Type B pancreatic cell (in vitro differentiated cells): ENCODE results near the gene BCKDHB. TPM values are rescaled to one million over a fixed set of nuclear protein-coding genes. Genes with fewer than 3 reads are reported as not detected.

Source experiments
- DNase-seq: peaks from one replicate; pipeline ENCODE4 v3.0.0; 2021; ENCODE audit warnings: mixed read lengths; ENCODE audit not compliant: unreplicated experiment; ENCODE audit errors: extremely low spot score
- H3K27ac Mint-ChIP-seq: 2 replicates; pipeline ENCODE4 v1.8.0; 2021; ENCODE audit warnings: mild to moderate bottlenecking, mixed read lengths
- H3K27me3 Mint-ChIP-seq: 2 replicates; pipeline ENCODE4 v1.8.0; 2021; ENCODE audit warnings: mixed read lengths
- H3K36me3 Mint-ChIP-seq: 2 replicates; pipeline ENCODE4 v1.8.0; 2021; ENCODE audit warnings: mixed read lengths
- H3K4me1 Mint-ChIP-seq: one replicate; pipeline ENCODE4 v1.8.0; 2021; ENCODE audit warnings: mixed read lengths; ENCODE audit not compliant: unreplicated experiment
- H3K4me3 Mint-ChIP-seq: 2 replicates; pipeline ENCODE4 v1.8.0; 2021; ENCODE audit warnings: mild to moderate bottlenecking, mixed read lengths
- H3K9me3 Mint-ChIP-seq: 2 replicates; pipeline ENCODE4 v1.8.0; 2021; ENCODE audit warnings: mixed read lengths
- CTCF ChIP-seq: fragments of 200-600 bp; sonication (generic); conservative IDR thresholded peaks from 2 replicates; pipeline ENCODE4 v1.5.0; 2021; ENCODE audit warnings: antibody characterized with exemption, mild to moderate bottlenecking
- total RNA-seq: library from RNA; stranded (reverse); gene quantifications from 2 replicates; pipeline ENCODE4 v1.2.1, GENCODE V29; 2021; ENCODE audit warnings: low replicate concordance

The BCKDHB gene
- total RNA-seq, 1 donor from 2014 or later, result 33.2 TPM

GRCh38 chr6:80276861-80277260 lies 170.4 kb downstream of the BCKDHB start:
- TF ChIP-seq CTCF, result no peak
- H3K4me1 Mint-ChIP-seq, result peaks cover 4% of the 10 kb centered on the region
- peaks cover 4% of the 10 kb centered on the region for H3K9me3 Mint-ChIP-seq
- DNase-seq, result no peak
- H3K27me3 Mint-ChIP-seq, result no peaks in the 10 kb centered on the region
- H3K27ac Mint-ChIP-seq, result no peak overlapping the region
- no peaks in the 10 kb centered on the region for H3K36me3 Mint-ChIP-seq
- no peak overlapping the region for H3K4me3 Mint-ChIP-seq

GRCh38 chr6:80277501-80277900 lies 171.0 kb downstream of the BCKDHB start:
- TF ChIP-seq CTCF, result no peak
- Mint-ChIP-seq H3K4me1 (peaks cover 4% of the 10 kb centered on the region), H3K4me3 (no peak overlapping the region), H3K27me3 (no peaks in the 10 kb centered on the region), H3K27ac (no peak overlapping the region), H3K9me3 (peaks cover 4% of the 10 kb centered on the region), H3K36me3 (no peaks in the 10 kb centered on the region)
- DNase-seq, result no peak

GRCh38 chr6:80280262-80281010 lies 174.0 kb downstream of the BCKDHB start:
- peak overlapping the region; percentile 21 for H3K27ac Mint-ChIP-seq
- H3K4me3 Mint-ChIP-seq, result peak overlapping the region; percentile 9
- peaks cover 4% of the 10 kb centered on the region for H3K4me1 Mint-ChIP-seq
- DNase-seq, result no peak
- no peaks in the 10 kb centered on the region for H3K27me3 Mint-ChIP-seq
- TF ChIP-seq CTCF, result no peak
- peaks cover 4% of the 10 kb centered on the region for H3K9me3 Mint-ChIP-seq
- no peaks in the 10 kb centered on the region for H3K36me3 Mint-ChIP-seq

- no peak overlapping the region for H3K27ac Mint-ChIP-seq
- no peaks in the 10 kb centered on the region for H3K36me3 Mint-ChIP-seq
- H3K27me3 Mint-ChIP-seq, result no peaks in the 10 kb centered on the region
- no peak for DNase-seq
- H3K9me3 Mint-ChIP-seq, result peaks cover 4% of the 10 kb centered on the region
- TF ChIP-seq CTCF, result no peak
- H3K4me3 Mint-ChIP-seq, result no peak overlapping the region
- H3K4me1 Mint-ChIP-seq, result peaks cover 5% of the 10 kb centered on the region
Observed at GRCh38 chr6:80282913-80283554, 176.6 kb downstream of the BCKDHB start.

GRCh38 chr6:80287112-80287511 lies 180.6 kb downstream of the BCKDHB start:
- Mint-ChIP-seq H3K4me3 (no peak overlapping the region), H3K36me3 (peaks cover 3% of the 10 kb centered on the region), H3K27ac (peak overlapping the region; percentile 25), H3K27me3 (no peaks in the 10 kb centered on the region), H3K9me3 (no peaks in the 10 kb centered on the region), H3K4me1 (peaks cover 9% of the 10 kb centered on the region)
- DNase-seq, result no peak
- TF ChIP-seq CTCF, result no peak
